ENCODE results near the gene ENAH. TPM values are rescaled to one million over a fixed set of nuclear protein-coding genes. Genes with fewer than 3 reads are reported as not detected.

Gene ENAH
- total and polyA plus RNA-seq, 2 experiments from 2014 or later: 46.4 to 124 TPM

DNA sequence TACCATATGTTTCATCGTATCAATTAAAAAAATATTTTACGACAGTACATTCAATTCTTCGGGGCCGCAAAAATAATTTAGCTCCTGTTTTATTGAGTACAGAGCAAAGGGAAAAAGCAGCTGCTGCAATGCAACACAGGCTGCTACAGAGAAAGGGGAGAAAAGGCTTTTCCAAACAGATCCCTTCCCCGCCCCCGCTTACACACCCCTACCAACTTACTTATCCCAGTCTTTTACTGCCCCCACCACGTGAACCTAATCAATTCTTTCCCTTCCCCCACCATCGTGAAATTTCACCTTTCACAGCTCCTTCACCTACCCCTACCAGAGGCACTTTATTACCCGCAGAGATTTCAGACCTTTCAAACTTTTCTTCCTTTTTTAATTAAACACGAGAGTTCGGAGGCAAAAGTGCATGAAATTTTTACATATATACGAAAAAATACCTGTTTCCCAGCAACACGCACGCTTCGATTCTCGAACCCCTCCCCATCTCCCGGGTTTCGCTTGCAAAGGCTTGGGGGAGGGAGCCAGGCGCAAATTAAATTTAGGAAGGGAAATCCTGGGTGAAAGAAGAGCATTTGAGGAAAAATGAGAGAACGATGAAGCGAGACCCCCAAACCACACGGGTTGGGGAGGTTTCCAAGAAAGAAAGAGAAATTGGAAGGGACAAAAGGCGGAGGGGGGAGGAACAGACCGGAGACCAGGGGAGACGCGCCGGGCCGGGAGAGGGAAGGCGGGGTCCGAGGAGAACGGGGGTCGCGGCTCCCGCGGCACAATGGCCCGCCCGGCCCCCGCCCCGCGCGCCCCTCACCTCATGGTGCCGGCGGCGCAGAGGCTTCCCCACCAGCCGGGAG lies 823 bp downstream of the ENAH start:
- TF ChIP-seq CTCF (IDR thresholded peaks at IDR 0.05; ENCODE audit: low read depth, low read length): no peak
- peak; percentile 46 to 66 for DNase-seq (ENCODE audit: low read depth in 1 of 2, low spot score in 1 of 2)
- Histone ChIP-seq H3K9me3 (ENCODE audit: low read depth) (no peaks in the 10 kb centered on the region), H3K27me3 (no peaks in the 10 kb centered on the region), H3K4me1 (ENCODE audit: low read depth) (peaks cover 30% of the 10 kb centered on the region), H3K4me3 (peak overlapping the region; percentile 94), H3K36me3 (no peaks in the 10 kb centered on the region), H3K27ac (peak overlapping the region; percentile 93)

- H3K9me3 ChIP-seq (ENCODE audit: low read depth): no peaks in the 10 kb centered on the region
- no peak for TF ChIP-seq CTCF (IDR thresholded peaks at IDR 0.05; ENCODE audit: low read depth, low read length)
- no peaks in the 10 kb centered on the region for H3K36me3 ChIP-seq
- peak in 1 of 2 donors; percentile 50 for DNase-seq (ENCODE audit: low read depth in 1 of 2, low spot score in 1 of 2)
- peak overlapping the region; percentile 94 for H3K4me3 ChIP-seq
- peak overlapping the region; percentile 93 for H3K27ac ChIP-seq
- H3K27me3 ChIP-seq: no peaks in the 10 kb centered on the region
- H3K4me1 ChIP-seq (ENCODE audit: low read depth): peaks cover 30% of the 10 kb centered on the region
Observed at GRCh38 chr1:225651376-225651871, 1.5 kb downstream of the ENAH start.

GRCh38 chr1:225650179-225650578 lies 2.7 kb downstream of the ENAH start:
- no peak for TF ChIP-seq CTCF (IDR thresholded peaks at IDR 0.05; ENCODE audit: low read depth, low read length)
- H3K27me3 ChIP-seq: no peaks in the 10 kb centered on the region
- H3K4me3 ChIP-seq: peak overlapping the region; percentile 94
- H3K27ac ChIP-seq: peak overlapping the region; percentile 35
- H3K9me3 ChIP-seq (ENCODE audit: low read depth): no peaks in the 10 kb centered on the region
- H3K4me1 ChIP-seq (ENCODE audit: low read depth): peaks cover 30% of the 10 kb centered on the region
- DNase-seq (ENCODE audit: low read depth in 1 of 2, low spot score in 1 of 2): no peak
- H3K36me3 ChIP-seq: no peaks in the 10 kb centered on the region

DNA sequence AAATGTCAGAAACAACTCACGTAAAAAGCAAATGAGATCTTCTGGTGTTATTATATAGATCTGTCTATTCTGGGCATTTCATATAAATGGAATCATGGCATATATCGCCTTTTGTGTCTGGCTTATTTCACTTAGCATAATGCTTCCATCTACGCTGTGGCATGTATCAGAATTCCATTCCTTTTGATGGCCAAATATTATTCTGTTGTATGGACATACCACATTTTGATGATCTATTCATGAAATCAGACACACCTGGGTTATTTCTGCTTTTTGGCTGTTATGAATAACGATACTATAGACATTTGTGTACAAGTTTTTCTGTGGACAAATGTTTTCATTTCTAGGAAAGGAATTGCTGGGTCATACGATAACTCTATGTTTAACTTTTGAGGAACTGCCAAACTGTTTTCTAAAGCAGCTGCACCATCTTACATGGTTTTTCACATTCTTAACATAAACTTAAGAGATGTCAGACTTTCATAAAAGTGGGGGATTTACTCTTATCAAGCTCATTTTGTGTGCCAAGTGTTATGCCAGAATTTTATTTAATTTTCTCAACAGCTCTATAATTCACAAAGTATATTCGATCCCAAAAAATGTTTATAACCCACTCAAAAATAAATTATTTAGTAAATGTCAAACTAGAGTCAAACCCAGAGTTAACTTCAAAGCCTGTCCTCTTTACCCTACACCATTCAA lies 7.6 kb downstream of the ENAH start:
- Histone ChIP-seq H3K36me3 (no peaks in the 10 kb centered on the region), H3K9me3 (ENCODE audit: low read depth) (no peaks in the 10 kb centered on the region), H3K4me3 (no peak overlapping the region), H3K4me1 (ENCODE audit: low read depth) (peaks cover 30% of the 10 kb centered on the region), H3K27ac (no peak overlapping the region), H3K27me3 (no peaks in the 10 kb centered on the region)
- TF ChIP-seq CTCF (IDR thresholded peaks at IDR 0.05; ENCODE audit: low read depth, low read length): no peak
- no peak for DNase-seq (ENCODE audit: low read depth in 1 of 2, low spot score in 1 of 2)

DNA sequence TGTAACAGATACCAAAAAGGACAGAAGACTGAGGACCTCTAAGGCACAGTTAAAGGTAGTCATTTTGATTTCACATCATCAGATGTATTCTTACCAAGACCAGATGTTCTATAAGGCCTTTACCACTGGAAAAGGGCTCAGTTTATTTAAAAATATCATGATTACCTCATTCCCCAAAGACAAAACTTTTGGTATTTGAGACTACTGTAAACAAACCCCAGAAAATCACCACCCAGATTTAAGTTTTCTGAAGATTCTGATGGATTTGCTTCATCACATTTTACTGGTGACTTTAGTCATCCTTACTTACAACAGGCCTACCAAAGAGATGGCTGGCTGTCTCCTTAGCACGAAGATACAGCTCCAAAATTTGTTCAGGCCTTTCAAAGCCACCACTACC lies 8.3 kb downstream of the ENAH start:
- Histone ChIP-seq H3K4me3 (no peak overlapping the region), H3K36me3 (no peaks in the 10 kb centered on the region), H3K9me3 (ENCODE audit: low read depth) (no peaks in the 10 kb centered on the region), H3K27ac (no peak overlapping the region), H3K27me3 (no peaks in the 10 kb centered on the region), H3K4me1 (ENCODE audit: low read depth) (peaks cover 23% of the 10 kb centered on the region)
- DNase-seq (ENCODE audit: low read depth in 1 of 2, low spot score in 1 of 2): no peak
- no peak for TF ChIP-seq CTCF (IDR thresholded peaks at IDR 0.05; ENCODE audit: low read depth, low read length)
